H9 (cell line): Measurements from ENCODE around the gene DCUN1D2. TPM values are rescaled to one million over a fixed set of nuclear protein-coding genes. Genes with fewer than 3 reads are reported as not detected.

Experiments
- DNase-seq: peaks from one replicate; pipeline ENCODE4 v3.0.0-alpha.2; 2017
- H2AFZ ChIP-seq: one replicate; pipeline ENCODE4 v1.6.1; 2013; ENCODE audit warnings: mild to moderate bottlenecking, low read length, control low read depth, moderate library complexity
- H2AK5ac ChIP-seq: 2 replicates; pipeline ENCODE4 v1.6.1; 2013; ENCODE audit warnings: low read length, control low read depth, mixed read lengths; ENCODE audit not compliant: insufficient read length
- H2BK120ac ChIP-seq: one replicate; pipeline ENCODE4 v1.6.1; 2013; ENCODE audit warnings: low read depth, mild to moderate bottlenecking, low read length, control low read depth, inconsistent platforms; ENCODE audit not compliant: poor library complexity, severe bottlenecking
- H2BK12ac ChIP-seq: 2 replicates; pipeline ENCODE4 v1.6.1; 2013; ENCODE audit warnings: low read length, control low read depth, mixed read lengths, low read depth; ENCODE audit not compliant: insufficient read length
- H2BK15ac ChIP-seq: 2 replicates; pipeline ENCODE4 v1.6.1; 2013; ENCODE audit warnings: low read depth, low read length, control low read depth
- H2BK20ac ChIP-seq: one replicate; pipeline ENCODE4 v1.6.1; 2013; ENCODE audit warnings: low read depth, mild to moderate bottlenecking, low read length, control low read depth, inconsistent platforms; ENCODE audit not compliant: poor library complexity, severe bottlenecking
- H2BK5ac ChIP-seq: 2 replicates; pipeline ENCODE4 v1.6.1; 2013; ENCODE audit warnings: low read length, control low read depth, mixed read lengths; ENCODE audit not compliant: insufficient read length
- H3K14ac ChIP-seq: 2 replicates; pipeline ENCODE4 v1.6.1; 2013; ENCODE audit warnings: low read length, control low read depth; ENCODE audit not compliant: insufficient read depth
- H3K18ac ChIP-seq: 2 replicates; pipeline ENCODE4 v1.6.1; 2013; ENCODE audit warnings: low read depth, mild to moderate bottlenecking, mixed read lengths, low read length, control low read depth; ENCODE audit not compliant: insufficient read length
- H3K23ac ChIP-seq: 2 replicates; pipeline ENCODE4 v1.6.1; 2013; ENCODE audit warnings: low read length, control low read depth, mixed read lengths, low read depth; ENCODE audit not compliant: insufficient read length
- H3K23me2 ChIP-seq: 2 replicates; pipeline ENCODE4 v1.6.1; 2013; ENCODE audit warnings: low read depth, mild to moderate bottlenecking, mixed read lengths, low read length, control low read depth; ENCODE audit not compliant: insufficient read length, poor library complexity, severe bottlenecking
- H3K27ac ChIP-seq: 2 replicates; pipeline ENCODE4 v1.5.1; 2013; ENCODE audit warnings: low read length, control low read depth, mixed read lengths, low read depth; ENCODE audit not compliant: insufficient read length
- H3K27me3 ChIP-seq: 2 replicates; pipeline ENCODE4 v1.6.1; 2013; ENCODE audit warnings: low read length, control low read depth, inconsistent platforms; ENCODE audit not compliant: insufficient read depth
- H3K4ac ChIP-seq: 2 replicates; pipeline ENCODE4 v1.6.1; 2013; ENCODE audit warnings: low read depth, mild to moderate bottlenecking, control low read depth, inconsistent platforms, low read length, moderate library complexity
- H3K4me1 ChIP-seq: 2 replicates; pipeline ENCODE4 v1.6.1; 2013; ENCODE audit warnings: low read length, control low read depth, inconsistent platforms; ENCODE audit not compliant: insufficient read depth
- H3K4me2 ChIP-seq: 2 replicates; pipeline ENCODE4 v1.6.1; 2013; ENCODE audit warnings: low read length, control low read depth, mixed read lengths; ENCODE audit not compliant: insufficient read length, insufficient read depth
- H3K56ac ChIP-seq: 2 replicates; pipeline ENCODE4 v1.6.1; 2013; ENCODE audit warnings: low read depth, mild to moderate bottlenecking, mixed read lengths, low read length, control low read depth; ENCODE audit not compliant: insufficient read length
- H3K79me1 ChIP-seq: 2 replicates; pipeline ENCODE4 v1.6.1; 2013; ENCODE audit warnings: low read depth, mild to moderate bottlenecking, moderate library complexity, low read length, control low read depth, inconsistent platforms; ENCODE audit not compliant: insufficient read depth, poor library complexity, severe bottlenecking
- H3K79me2 ChIP-seq: 2 replicates; pipeline ENCODE4 v1.6.1; 2013; ENCODE audit warnings: low read length, control low read depth, inconsistent platforms; ENCODE audit not compliant: insufficient read depth
- H3K9ac ChIP-seq: 2 replicates; pipeline ENCODE4 v1.6.1; 2013; ENCODE audit warnings: low read length, control low read depth, mixed read lengths; ENCODE audit not compliant: insufficient read length; ENCODE audit errors: extremely low read depth
- H3K9me3 ChIP-seq: one replicate; pipeline ENCODE4 v1.6.1; 2013; ENCODE audit warnings: low read depth, low read length, inconsistent platforms; ENCODE audit not compliant: control insufficient read depth
- H3T11ph ChIP-seq: one replicate; pipeline ENCODE4 v1.6.1; 2013; ENCODE audit warnings: mild to moderate bottlenecking, low read length, control low read depth, inconsistent platforms
- H4K20me1 ChIP-seq: one replicate; pipeline ENCODE4 v1.6.1; 2013; ENCODE audit not compliant: control insufficient read depth, insufficient read length, insufficient read depth
- H4K5ac ChIP-seq: 2 replicates; pipeline ENCODE4 v1.6.1; 2013; ENCODE audit warnings: low read depth, mild to moderate bottlenecking, mixed read lengths, low read length, control low read depth; ENCODE audit not compliant: insufficient read length
- H4K8ac ChIP-seq: replicated peaks from 2 replicates; pipeline ENCODE4 v1.6.1; 2013; ENCODE audit warnings: low read length, control low read depth, mixed read lengths, low read depth; ENCODE audit not compliant: insufficient read length
- H4K91ac ChIP-seq: 2 replicates; pipeline ENCODE4 v1.6.1; 2013; ENCODE audit warnings: low read depth, mild to moderate bottlenecking, moderate library complexity, mixed read lengths, low read length, control low read depth; ENCODE audit not compliant: insufficient read length
- H3K27ac Mint-ChIP-seq, 3 experiments: 2 replicates in 2 of 3; 3 replicates in 1 of 3; pipeline ENCODE4 v1.8.0; 2020 to 2021; ENCODE audit warnings: mixed read lengths in 3 of 3, mild to moderate bottlenecking in 1 of 3, moderate library complexity in 1 of 3
- H3K27me3 Mint-ChIP-seq: 2 replicates; pipeline ENCODE4 v1.8.0; 2021; ENCODE audit warnings: low read depth, mild to moderate bottlenecking, moderate library complexity, mixed read lengths
- H3K36me3 Mint-ChIP-seq, 3 experiments: 2 replicates in 2 of 3; 3 replicates in 1 of 3; pipeline ENCODE4 v1.8.0; 2020 to 2021; ENCODE audit warnings: low read depth in 3 of 3, mixed read lengths in 3 of 3; ENCODE audit not compliant: insufficient read depth in 1 of 3
- H3K4me1 Mint-ChIP-seq, 2 experiments: 2 replicates each; pipeline ENCODE4 v1.8.0; 2020; ENCODE audit warnings: mixed read lengths in 2 of 2
- H3K4me3 Mint-ChIP-seq, 2 experiments: 2 replicates in 1 of 2; 3 replicates in 1 of 2; pipeline ENCODE4 v1.8.0; 2020 to 2021; ENCODE audit warnings: mild to moderate bottlenecking in 2 of 2, mixed read lengths in 2 of 2, moderate library complexity in 1 of 2
- H3K9me3 Mint-ChIP-seq, 2 experiments: 2 replicates in 1 of 2; 3 replicates in 1 of 2; pipeline ENCODE4 v1.8.0; 2020; ENCODE audit warnings: mild to moderate bottlenecking in 2 of 2, mixed read lengths in 2 of 2, moderate library complexity in 1 of 2
- CTCF ChIP-seq: fragments of 200-600 bp; sonication (generic); conservative IDR thresholded peaks from 3 replicates; pipeline ENCODE4 v1.8.0; 2021; ENCODE audit warnings: antibody characterized with exemption, mild to moderate bottlenecking
- WGBS: extraction: QIAGEN DNeasy Blood & Tissue Kit; methylation state at CpG from one replicate; pipeline ENCODE4 v1.1.7; 2013; ENCODE audit warnings: missing lambda C conversion rate, low lambda C conversion rate, mixed read lengths; ENCODE audit not compliant: insufficient read length; ENCODE audit errors: extremely low coverage; 5-methylcytosine and 5-hydroxymethylcytosine counted together
- total RNA-seq: library from RNA; stranded (reverse); gene quantifications from 2 replicates; pipeline ENCODE4 v1.2.1, GENCODE V29; 2021

The DCUN1D2 gene
- total RNA-seq, 1 experiment from 2014 or later: 36.8 TPM

GRCh38 chr13:113483081-113483480 is 7.4 kb downstream of the DCUN1D2 start:
- Histone ChIP-seq H4K5ac (no peak overlapping the region), H3K56ac (no peak overlapping the region), H2BK120ac (no peak overlapping the region), H3T11ph (no peak overlapping the region), H3K23ac (no peak overlapping the region), H3K18ac (no peak overlapping the region), H4K20me1 (no peaks in the 10 kb centered on the region), H3K9me3 (no peaks in the 10 kb centered on the region), H3K4ac (no peak overlapping the region), H2AK5ac (no peak overlapping the region), H3K27ac (no peak overlapping the region), H2AFZ (no peak overlapping the region), H3K27me3 (no peaks in the 10 kb centered on the region), H2BK5ac (no peak overlapping the region), H3K79me2 (peaks cover 30% of the 10 kb centered on the region; the same call in 1 of the 2 replicates), H2BK12ac (no peak overlapping the region), H4K8ac (no peak overlapping the region), H3K4me2 (no peak overlapping the region), H3K9ac (no peak overlapping the region), H4K91ac (no peak overlapping the region), H3K4me1 (peaks cover 2% of the 10 kb centered on the region; the same call in 1 of the 2 replicates), H3K79me1 (peaks cover 4% of the 10 kb centered on the region), H3K14ac (no peak overlapping the region), H2BK15ac (no peak overlapping the region), H3K23me2 (no peaks in the 10 kb centered on the region), H2BK20ac (no peak overlapping the region)
- peaks cover 4 to 50% (median 44%) of the 10 kb centered on the region in 3 experiments; a peak in 5 of 7 replicates for H3K36me3 Mint-ChIP-seq
- WGBS: no CpG with 5 or more reads among the region's 7 CpGs
- H3K4me3 Mint-ChIP-seq: no peak overlapping the region
- no peaks in the 10 kb centered on the region; the same call in 1 of the 2 replicates for H3K27me3 Mint-ChIP-seq
- TF ChIP-seq CTCF: no peak
- no peaks in the 10 kb centered on the region for H3K9me3 Mint-ChIP-seq
- H3K27ac Mint-ChIP-seq: peak overlapping the region in 1 of 3 experiments; percentile 70; a peak in 2 of 7 replicates
- peaks cover 33 to 35% of the 10 kb centered on the region in 2 experiments for H3K4me1 Mint-ChIP-seq
- no peak for DNase-seq
